Suprapubic skin (tissue), 4 donors: Measurements from ENCODE around the gene MRS2. TPM values are rescaled to one million over a fixed set of nuclear protein-coding genes. Genes with fewer than 3 reads are reported as not detected.
"Not testable (repeated sequence)": the region's sequence is repeated elsewhere in the genome, so short reads cannot be mapped to it uniquely, and the experiment has no call there.

ENCODE experiments used
- DNase-seq, 2 donors: peaks; one replicate each; pipeline ENCODE4 v3.0.0-alpha.2; 2019; ENCODE audit warnings: low spot score in 2 of 2
- H3K27ac ChIP-seq: fragments of 200-600 bp; sonication (generic); one replicate; pipeline ENCODE4 v1.5.1; 2019
- H3K27me3 ChIP-seq: fragments of 200-600 bp; sonication (generic); one replicate; pipeline ENCODE4 v1.5.1; 2019
- H3K36me3 ChIP-seq: fragments of 200-600 bp; sonication (generic); one replicate; pipeline ENCODE4 v1.5.1; 2019
- H3K4me1 ChIP-seq: fragments of 200-600 bp; sonication (generic); one replicate; pipeline ENCODE4 v1.5.1; 2019
- H3K4me3 ChIP-seq: fragments of 200-600 bp; sonication (generic); one replicate; pipeline ENCODE4 v1.5.1; 2019; ENCODE audit warnings: mild to moderate bottlenecking
- H3K9me3 ChIP-seq: fragments of 200-600 bp; sonication (generic); one replicate; pipeline ENCODE4 v1.5.1; 2019
- CTCF ChIP-seq, 2 donors: fragments of 200-600 bp in 1 of 2; fragments of 450-650 bp in 1 of 2; sonication (generic) in 1 of 2; IDR thresholded peaks; one replicate each; pipeline ENCODE4 v1.5.1; 2016 to 2019; ENCODE audit warnings: antibody characterized with exemption in 2 of 2, mild to moderate bottlenecking in 1 of 2, moderate library complexity in 1 of 2
- EP300 ChIP-seq: sonication (generic); formaldehyde crosslinking; IDR thresholded peaks from one replicate; pipeline ENCODE4 v1.6.1; 2017; ENCODE audit warnings: antibody characterized with exemption
- POLR2A ChIP-seq, 2 donors: fragments of 450-650 bp; IDR thresholded peaks; one replicate each; pipeline ENCODE4 v1.6.1; 2017; ENCODE audit warnings: antibody characterized with exemption in 2 of 2, mild to moderate bottlenecking in 2 of 2, moderate library complexity in 2 of 2
- POLR2AphosphoS5 ChIP-seq, 3 donors: sonication (generic); formaldehyde crosslinking; IDR thresholded peaks; one replicate each; pipeline ENCODE4 v1.6.1; 2017; ENCODE audit warnings: antibody characterized with exemption in 3 of 3
- WGBS: methylation state at CpG from one replicate; pipeline ENCODE4 v1.1.5; 2018; 5-methylcytosine and 5-hydroxymethylcytosine counted together
- total RNA-seq, 4 donors: library from RNA; depleted of rRNA; stranded (reverse); fragments of >200 nt; gene quantifications; one replicate each; pipeline ENCODE4 v1.1.0, GENCODE V29; 2016

The MRS2 gene
- total RNA-seq, 4 donors from 2014 or later = 12.4 to 18.8 (median 14.6) TPM

DNA sequence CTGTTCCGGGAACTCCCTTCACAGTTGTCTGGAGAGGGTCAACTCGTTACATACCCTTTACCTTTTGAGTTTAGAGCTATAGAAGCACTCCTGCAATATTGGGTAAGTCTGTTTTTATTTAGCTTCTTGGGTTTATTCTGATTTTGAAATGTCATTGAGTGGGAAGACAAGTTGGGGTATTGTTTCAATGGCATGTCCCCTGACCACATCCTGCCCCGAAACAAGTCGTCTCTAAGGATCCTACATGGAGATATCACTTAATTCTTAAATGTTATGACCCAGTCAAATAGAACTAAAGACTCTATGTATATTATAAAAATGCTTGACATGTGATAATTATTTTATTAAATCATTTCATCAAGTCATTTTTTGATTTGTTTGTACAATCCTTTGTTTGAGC is 9.6 kb downstream of the MRS2 start:
- DNase-seq = no peak
- TF ChIP-seq POLR2AphosphoS5 (IDR thresholded peaks at IDR 0.05) (no peak), CTCF (IDR thresholded peaks at IDR 0.05) (no peak), EP300 (no peak), POLR2A (IDR thresholded peaks at IDR 0.05) (no peak)
- Histone ChIP-seq H3K9me3 (no peaks in the 10 kb centered on the region), H3K27ac (no peak overlapping the region), H3K27me3 (no peaks in the 10 kb centered on the region), H3K4me3 (no peak overlapping the region), H3K4me1 (no peaks in the 10 kb centered on the region), H3K36me3 (peaks cover 65% of the 10 kb centered on the region)
- 92% methylated on average over 4 of the region's 4 CpGs for WGBS

GRCh38 chr6:24414531-24414930 is 11.8 kb downstream of the MRS2 start:
- H3K27me3 ChIP-seq, H3K9me3 ChIP-seq, DNase-seq, H3K4me1 ChIP-seq, H3K4me3 ChIP-seq, H3K27ac ChIP-seq: not testable (repeated sequence)
- peaks cover 74% of the 10 kb centered on the region for H3K36me3 ChIP-seq
- WGBS = over 99% methylated on average over 15 of the region's 15 CpGs

DNA sequence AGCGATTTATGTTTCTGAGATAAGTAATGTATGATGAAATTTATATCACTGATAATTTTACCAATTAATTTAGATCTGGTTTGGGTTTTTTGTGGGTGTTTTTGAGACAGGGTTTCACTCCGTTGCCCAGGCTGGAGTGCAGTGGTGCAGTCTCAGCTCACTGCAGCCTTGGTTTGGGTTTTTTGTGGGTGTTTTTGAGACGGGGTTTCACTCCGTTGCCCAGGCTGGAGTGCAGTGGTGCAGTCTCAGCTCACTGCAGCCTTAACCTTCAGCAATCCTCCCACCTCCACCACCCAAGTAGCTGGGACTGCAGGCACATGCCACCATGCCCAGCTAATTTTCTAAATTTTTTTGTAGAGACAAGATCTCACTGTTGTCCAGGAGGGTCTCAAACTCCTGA is 13.0 kb downstream of the MRS2 start:
- Histone ChIP-seq H3K4me3 (no peak overlapping the region), H3K4me1 (no peaks in the 10 kb centered on the region), H3K27ac (no peak overlapping the region), H3K27me3 (no peaks in the 10 kb centered on the region), H3K36me3 (peaks cover 84% of the 10 kb centered on the region), H3K9me3 (no peaks in the 10 kb centered on the region)
- DNase-seq = no peak
- WGBS = 95% methylated on average over 4 of the region's 4 CpGs
- no peak for TF ChIP-seq CTCF (IDR thresholded peaks at IDR 0.05)
- TF ChIP-seq POLR2AphosphoS5 (IDR thresholded peaks at IDR 0.05) = no peak
- no peak for TF ChIP-seq EP300

DNA sequence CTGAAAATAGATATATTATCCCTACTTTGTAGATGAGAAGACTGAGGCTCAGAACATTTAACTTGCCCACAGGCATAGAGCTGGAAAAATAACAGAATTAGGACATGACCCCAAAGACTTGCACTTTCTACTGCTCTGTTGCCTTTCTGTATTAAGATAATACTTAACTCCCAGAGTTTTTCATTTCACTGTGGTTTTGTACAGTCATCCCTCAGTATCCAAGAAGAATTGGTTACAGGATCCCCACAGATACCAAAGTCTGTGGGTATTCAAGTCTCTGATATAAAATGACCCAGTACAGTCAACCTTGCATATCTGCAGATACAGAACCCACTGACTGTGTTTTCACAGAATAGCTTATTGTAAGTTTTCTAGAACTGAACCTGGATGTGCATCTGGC is 16.8 kb downstream of the MRS2 start:
- peaks cover 91% of the 10 kb centered on the region for H3K36me3 ChIP-seq
- DNase-seq = no peak
- H3K27me3 ChIP-seq = no peaks in the 10 kb centered on the region

DNA sequence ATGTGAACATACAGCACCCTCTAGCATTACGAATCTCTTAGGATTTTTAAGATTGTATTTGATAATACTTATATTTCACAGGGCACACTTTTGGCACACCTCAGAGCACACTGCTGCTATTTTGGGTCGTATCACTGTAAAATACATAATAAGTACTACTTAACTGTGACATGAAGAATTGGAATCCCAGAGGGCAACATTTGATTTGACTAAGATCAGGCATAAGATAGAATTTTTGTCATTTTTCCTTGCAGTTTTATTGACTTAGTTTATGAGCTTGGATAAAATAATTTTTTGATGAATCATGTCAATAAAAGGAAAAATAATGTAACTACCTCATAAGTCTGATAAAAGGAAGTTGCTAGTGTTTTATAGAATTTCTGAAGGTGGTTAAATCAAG is 22.4 kb downstream of the MRS2 start:
- Histone ChIP-seq H3K4me1 (no peaks in the 10 kb centered on the region), H3K27me3 (no peaks in the 10 kb centered on the region), H3K36me3 (peaks cover 62% of the 10 kb centered on the region), H3K4me3 (no peak overlapping the region), H3K27ac (no peak overlapping the region), H3K9me3 (no peaks in the 10 kb centered on the region)
- TF ChIP-seq CTCF (IDR thresholded peaks at IDR 0.05) (no peak), EP300 (no peak), POLR2AphosphoS5 (IDR thresholded peaks at IDR 0.05) (no peak), POLR2A (IDR thresholded peaks at IDR 0.05) (no peak)
- DNase-seq = no peak
- WGBS = 83% methylated on average over 2 of the region's 2 CpGs

More for the DNA sequence above, 16.8 kb downstream of the MRS2 start:
- H3K4me1 ChIP-seq = no peaks in the 10 kb centered on the region
- H3K27ac ChIP-seq = no peak overlapping the region
- H3K4me3 ChIP-seq = no peak overlapping the region
- TF ChIP-seq CTCF (IDR thresholded peaks at IDR 0.05) = no peak
- TF ChIP-seq POLR2AphosphoS5 (IDR thresholded peaks at IDR 0.05) = no peak
- no peak for TF ChIP-seq EP300
- TF ChIP-seq POLR2A (IDR thresholded peaks at IDR 0.05) = no peak
- no peaks in the 10 kb centered on the region for H3K9me3 ChIP-seq

GRCh38 chr6:24426729-24427446 is 24.2 kb downstream of the MRS2 start:
- no peaks in the 10 kb centered on the region for H3K9me3 ChIP-seq
- H3K36me3 ChIP-seq = peaks cover 47% of the 10 kb centered on the region
- WGBS = 92% methylated on average over 10 of the region's 10 CpGs
- DNase-seq = no peak
- H3K4me3 ChIP-seq = no peak overlapping the region
- H3K27me3 ChIP-seq = no peaks in the 10 kb centered on the region
- H3K27ac ChIP-seq = no peak overlapping the region
- no peaks in the 10 kb centered on the region for H3K4me1 ChIP-seq
- TF ChIP-seq CTCF (IDR thresholded peaks at IDR 0.05) (no peak), POLR2AphosphoS5 (IDR thresholded peaks at IDR 0.05) (no peak), POLR2A (IDR thresholded peaks at IDR 0.05) (no peak), EP300 (no peak)
